Hematopoietic multipotent progenitor cell treated with erythropoietin and hydrocortisone succinate and interleukin-3 and kit ligand, for 6 days (in vitro differentiated cells): ENCODE measurements around the gene SMARCD1.
"Not testable (repeated sequence)": the region's sequence is repeated elsewhere in the genome, so short reads cannot be mapped to it uniquely, and the experiment has no call there.

Experiments used
- DNase-seq: peaks from one replicate; pipeline ENCODE4 v3.0.0-alpha.2; 2015

Gene SMARCD1

GRCh38 chr12:50145439-50145838 lies 60.3 kb downstream of the SMARCD1 start:
- no peak for DNase-seq

- no peak for DNase-seq
Measured at GRCh38 chr12:50147281-50147680, 62.1 kb downstream of the SMARCD1 start.

- DNase-seq: not testable (repeated sequence)
Measured at GRCh38 chr12:50148011-50148410, 62.9 kb downstream of the SMARCD1 start.

- DNase-seq: no peak
Measured at GRCh38 chr12:50149311-50149710, 64.2 kb downstream of the SMARCD1 start.
